Left ventricle myocardium inferior (tissue), 1 donor: ENCODE results near the gene OLIG1. TPM values are rescaled to one million over a fixed set of nuclear protein-coding genes. Genes with fewer than 3 reads are reported as not detected.

ENCODE experiments used
- DNase-seq: peaks from one replicate; pipeline ENCODE4 v3.0.0-alpha.2; 2020
- H3K27ac ChIP-seq: fragments of 200-600 bp; replicated peaks from 2 replicates; pipeline ENCODE4 v1.8.0; 2021
- H3K27me3 ChIP-seq: fragments of 200-600 bp; 2 replicates; pipeline ENCODE4 v1.8.0; 2021; ENCODE audit warnings: low read depth
- H3K36me3 ChIP-seq: fragments of 200-600 bp; 2 replicates; pipeline ENCODE4 v1.8.0; 2021
- H3K4me1 ChIP-seq: fragments of 200-600 bp; 2 replicates; pipeline ENCODE4 v1.8.0; 2021
- H3K4me3 ChIP-seq: fragments of 200-600 bp; 2 replicates; pipeline ENCODE4 v1.8.0; 2021; ENCODE audit warnings: mild to moderate bottlenecking, moderate library complexity
- H3K9me3 ChIP-seq: fragments of 200-600 bp; replicated peaks from 2 replicates; pipeline ENCODE4 v1.8.0; 2021
- CTCF ChIP-seq: fragments of 200-600 bp; IDR thresholded peaks from 2 replicates; pipeline ENCODE4 v1.8.0; 2021; ENCODE audit warnings: antibody characterized with exemption, mild to moderate bottlenecking, borderline replicate concordance
- intact Hi-C: fragments of 100-400 bp; cut with micrococcal nuclease; formaldehyde crosslinking; loops from one replicate; pipeline ENCODE4 v1.11.0; 2022
- total RNA-seq: library from RNA; stranded (reverse); fragmentation: NEBNext Ultra II Directional; extraction: Animal tissue kit (Norgen Biotek cat#: 25700); gene quantifications from one replicate; pipeline ENCODE4 v1.2.1, GENCODE V29; 2021
- donor health status: DM: no; HTN: yes; CAD: no; lungs with severe emphysema.

OLIG1 gene
- total RNA-seq, 1 donor from 2014 or later = 0.22 TPM

- Histone ChIP-seq H3K4me1 (peaks cover 4% of the 10 kb centered on the region), H3K27me3 (peaks cover 73% of the 10 kb centered on the region), H3K27ac (no peak overlapping the region), H3K9me3 (no peaks in the 10 kb centered on the region), H3K36me3 (no peaks in the 10 kb centered on the region), H3K4me3 (no peak overlapping the region)
- intact Hi-C loops = no loop called here
- no peak for TF ChIP-seq CTCF
- DNase-seq = no peak
These were observed 22.7 kb upstream of the OLIG1 start for GRCh38 chr21:33047231-33047630.

- H3K27ac ChIP-seq = no peak overlapping the region
- no peak overlapping the region for H3K4me3 ChIP-seq
- H3K9me3 ChIP-seq = no peaks in the 10 kb centered on the region
- peaks cover 42% of the 10 kb centered on the region for H3K27me3 ChIP-seq
- TF ChIP-seq CTCF = no peak
- H3K36me3 ChIP-seq = no peaks in the 10 kb centered on the region
- no peak for DNase-seq
- intact Hi-C loops = no loop called here
- H3K4me1 ChIP-seq = peaks cover 4% of the 10 kb centered on the region
These were observed 18.0 kb upstream of the OLIG1 start for GRCh38 chr21:33051925-33052324.

- Histone ChIP-seq H3K27ac (no peak overlapping the region), H3K4me1 (peaks cover 13% of the 10 kb centered on the region), H3K4me3 (no peak overlapping the region), H3K9me3 (no peaks in the 10 kb centered on the region), H3K36me3 (no peaks in the 10 kb centered on the region), H3K27me3 (peaks cover 21% of the 10 kb centered on the region)
- DNase-seq = no peak
- intact Hi-C loops = no loop called here
- TF ChIP-seq CTCF = no peak
These were observed 16.0 kb upstream of the OLIG1 start for GRCh38 chr21:33053951-33054350.

GRCh38 chr21:33055991-33056390 lies 13.9 kb upstream of the OLIG1 start:
- H3K9me3 ChIP-seq = no peaks in the 10 kb centered on the region
- no peak overlapping the region for H3K4me3 ChIP-seq
- H3K4me1 ChIP-seq = peaks cover 17% of the 10 kb centered on the region
- TF ChIP-seq CTCF = no peak
- DNase-seq = no peak
- peaks cover 34% of the 10 kb centered on the region for H3K27me3 ChIP-seq
- H3K36me3 ChIP-seq = no peaks in the 10 kb centered on the region
- intact Hi-C loops = no loop called here
- no peak overlapping the region for H3K27ac ChIP-seq

- no peak for DNase-seq
- H3K9me3 ChIP-seq = no peaks in the 10 kb centered on the region
- H3K27me3 ChIP-seq = peaks cover 42% of the 10 kb centered on the region
- H3K4me1 ChIP-seq = peaks cover 13% of the 10 kb centered on the region
- H3K4me3 ChIP-seq = no peak overlapping the region
- H3K27ac ChIP-seq = no peak overlapping the region
- TF ChIP-seq CTCF = no peak
- no peaks in the 10 kb centered on the region for H3K36me3 ChIP-seq
- intact Hi-C loops = no loop called here
These were observed 12.5 kb upstream of the OLIG1 start for GRCh38 chr21:33057385-33057940.

- peaks cover 13% of the 10 kb centered on the region for H3K4me1 ChIP-seq
- intact Hi-C loops = no loop called here
- H3K27me3 ChIP-seq = peaks cover 45% of the 10 kb centered on the region
- H3K36me3 ChIP-seq = no peaks in the 10 kb centered on the region
- H3K9me3 ChIP-seq = no peaks in the 10 kb centered on the region
- DNase-seq = peak; percentile 68
- no peak for TF ChIP-seq CTCF
- no peak overlapping the region for H3K27ac ChIP-seq
- H3K4me3 ChIP-seq = no peak overlapping the region
These were observed 11.4 kb upstream of the OLIG1 start for GRCh38 chr21:33058527-33058926.
